Transverse colon (tissue), 4 donors: ENCODE measurements around the gene NFIC. TPM values are rescaled to one million over a fixed set of nuclear protein-coding genes. Genes with fewer than 3 reads are reported as not detected.

Experiments used
- DNase-seq: peaks from one replicate; pipeline ENCODE4 v3.0.0-alpha.2; 2019
- H3K27ac ChIP-seq, 4 donors: fragments of 200-600 bp; sonication (generic); 2 replicates each; pipeline ENCODE4 v1.5.1; 2016 to 2018; ENCODE audit warnings: inconsistent platforms in 4 of 4
- H3K27me3 ChIP-seq: fragments of 200-600 bp; sonication (generic); 2 replicates; pipeline ENCODE4 v1.5.1; 2017; ENCODE audit warnings: inconsistent platforms
- H3K36me3 ChIP-seq, 4 donors: fragments of 200-600 bp; sonication (generic); 2 replicates each; pipeline ENCODE4 v1.5.1; 2017 to 2019; ENCODE audit warnings: inconsistent platforms in 4 of 4
- H3K4me1 ChIP-seq, 4 donors: fragments of 200-600 bp; sonication (generic); 2 replicates each; pipeline ENCODE4 v1.5.1; 2017 to 2020; ENCODE audit warnings: inconsistent platforms in 4 of 4
- H3K4me3 ChIP-seq, 4 donors: fragments of 200-600 bp; sonication (generic); 1 replicate in 1 of 4; 2 replicates in 3 of 4; pipeline versions ENCODE4 v1.5.1 to v1.6.1; 2017 to 2019; ENCODE audit warnings: inconsistent platforms in 4 of 4
- H3K9me3 ChIP-seq, 2 donors: fragments of 200-600 bp; sonication (generic); 2 replicates each; pipeline ENCODE4 v1.5.1; 2017 to 2019; ENCODE audit warnings: inconsistent platforms in 2 of 2
- EP300 ChIP-seq: sonication (generic); formaldehyde crosslinking; IDR thresholded peaks from one replicate; pipeline ENCODE4 v1.6.1; 2017; ENCODE audit warnings: antibody characterized with exemption, low read depth
- POLR2A ChIP-seq: fragments of 450-650 bp; IDR thresholded peaks from one replicate; pipeline ENCODE4 v1.6.1; 2016; ENCODE audit warnings: antibody characterized with exemption, mild to moderate bottlenecking, moderate library complexity
- POLR2AphosphoS5 ChIP-seq, 3 donors: sonication (generic); formaldehyde crosslinking; IDR thresholded peaks; one replicate each; pipeline ENCODE4 v1.6.1; 2016; ENCODE audit warnings: antibody characterized with exemption in 3 of 3
- WGBS, 2 donors: methylation state at CpG; one replicate each; pipeline ENCODE4 v1.1.5; 2018; ENCODE audit warnings: low coverage in 1 of 2; 5-methylcytosine and 5-hydroxymethylcytosine counted together
- in situ Hi-C, 4 donors: fragments of 200-750 bp; cut with MboI; loops; one replicate each; pipeline versions ENCODE4 v1.15.0 to v1.15.1; 2017; ENCODE audit warnings: low sequenced_read_pairs in 3 of 4, low pct_ligation_motif_present in 1 of 4, low pct_unique_long_range_greater_than_20kb in 1 of 4
- intact Hi-C: fragments of 100-400 bp; cut with DNase I; formaldehyde crosslinking; loops from one replicate; pipeline ENCODE4 v1.15.1; 2023; ENCODE audit warnings: low total_unique reads
- total RNA-seq, 4 donors: library from RNA; depleted of rRNA; stranded (reverse); fragments of >200 nt; gene quantifications; one replicate each; pipeline ENCODE4 v1.1.0, GENCODE V29; 2016
- TF ChIP-seq, protein P1 (sequence below), 5 experiments: fragments of 200-600 bp in 3 of 5; fragments of 450-650 bp in 2 of 5; sonication (generic) in 3 of 5; IDR thresholded peaks; 1 replicate in 2 of 5; 2 replicates in 3 of 5; pipeline ENCODE4 v1.5.1; 2016 to 2017; ENCODE audit warnings: antibody characterized with exemption in 5 of 5, inconsistent platforms in 3 of 5, mild to moderate bottlenecking in 2 of 5, moderate library complexity in 1 of 5

The NFIC gene
- total RNA-seq, 4 donors from 2014 or later = 39.9 to 145 (median 68.1) TPM

DNA sequence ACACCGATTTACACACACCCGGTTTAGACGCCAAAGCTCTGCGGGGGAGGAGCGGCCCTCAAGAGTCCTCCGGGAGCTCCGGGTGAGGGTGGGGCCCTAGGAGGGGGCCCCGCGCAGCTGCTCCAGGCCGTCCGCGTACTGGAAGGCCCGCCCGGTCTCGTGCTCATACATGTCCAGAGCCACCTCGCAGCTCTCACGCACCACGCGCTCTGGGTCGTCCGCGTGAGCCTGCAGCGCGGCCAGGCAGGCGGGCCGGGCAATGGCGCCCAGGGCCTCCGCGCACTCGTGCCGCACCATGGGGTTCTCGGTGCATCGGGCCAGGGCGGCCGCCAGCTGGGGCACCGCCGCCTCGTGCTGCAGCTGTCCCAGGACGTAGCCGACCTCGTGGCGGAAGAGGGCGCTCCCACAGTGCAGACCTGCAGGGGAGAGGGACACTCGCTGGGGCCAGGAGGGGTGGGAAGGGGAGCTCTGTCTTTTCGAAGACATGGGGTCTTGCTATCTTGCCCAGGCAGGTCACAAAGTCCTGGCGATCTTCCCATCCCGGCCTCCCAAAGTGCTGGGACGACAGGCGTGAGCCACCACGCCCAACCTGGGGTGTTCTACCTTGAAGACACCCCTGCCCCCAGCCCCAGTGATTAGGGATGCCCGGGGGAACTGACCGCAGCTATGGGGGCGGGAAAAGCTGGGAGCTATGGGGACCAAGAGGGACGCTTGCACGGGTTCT, 125.2 kb downstream of the NFIC start:
- H3K9me3 ChIP-seq = no peaks in the 10 kb centered on the region
- intact Hi-C loops (no loop called here), in situ Hi-C loops (no loop called here)
- no peaks in the 10 kb centered on the region for H3K4me1 ChIP-seq
- WGBS, 2 donors = 96% methylated on average over 28 of the region's 55 CpGs; no CpG with 5 or more reads in 1 of the 2 donors
- H3K4me3 ChIP-seq = no peak overlapping the region
- H3K27ac ChIP-seq = no peak overlapping the region
- H3K27me3 ChIP-seq = no peaks in the 10 kb centered on the region
- peaks cover 0 to 21% (median 7%) of the 10 kb centered on the region in 4 donors for H3K36me3 ChIP-seq
- TF ChIP-seq POLR2AphosphoS5 (IDR thresholded peaks at IDR 0.05) = no peak
- no peak for TF ChIP-seq EP300
- TF ChIP-seq, protein P1, sequence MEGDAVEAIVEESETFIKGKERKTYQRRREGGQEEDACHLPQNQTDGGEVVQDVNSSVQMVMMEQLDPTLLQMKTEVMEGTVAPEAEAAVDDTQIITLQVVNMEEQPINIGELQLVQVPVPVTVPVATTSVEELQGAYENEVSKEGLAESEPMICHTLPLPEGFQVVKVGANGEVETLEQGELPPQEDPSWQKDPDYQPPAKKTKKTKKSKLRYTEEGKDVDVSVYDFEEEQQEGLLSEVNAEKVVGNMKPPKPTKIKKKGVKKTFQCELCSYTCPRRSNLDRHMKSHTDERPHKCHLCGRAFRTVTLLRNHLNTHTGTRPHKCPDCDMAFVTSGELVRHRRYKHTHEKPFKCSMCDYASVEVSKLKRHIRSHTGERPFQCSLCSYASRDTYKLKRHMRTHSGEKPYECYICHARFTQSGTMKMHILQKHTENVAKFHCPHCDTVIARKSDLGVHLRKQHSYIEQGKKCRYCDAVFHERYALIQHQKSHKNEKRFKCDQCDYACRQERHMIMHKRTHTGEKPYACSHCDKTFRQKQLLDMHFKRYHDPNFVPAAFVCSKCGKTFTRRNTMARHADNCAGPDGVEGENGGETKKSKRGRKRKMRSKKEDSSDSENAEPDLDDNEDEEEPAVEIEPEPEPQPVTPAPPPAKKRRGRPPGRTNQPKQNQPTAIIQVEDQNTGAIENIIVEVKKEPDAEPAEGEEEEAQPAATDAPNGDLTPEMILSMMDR (IDR thresholded peaks at IDR 0.05) = no peak
- TF ChIP-seq POLR2A = no peak
- no peak for DNase-seq

DNA sequence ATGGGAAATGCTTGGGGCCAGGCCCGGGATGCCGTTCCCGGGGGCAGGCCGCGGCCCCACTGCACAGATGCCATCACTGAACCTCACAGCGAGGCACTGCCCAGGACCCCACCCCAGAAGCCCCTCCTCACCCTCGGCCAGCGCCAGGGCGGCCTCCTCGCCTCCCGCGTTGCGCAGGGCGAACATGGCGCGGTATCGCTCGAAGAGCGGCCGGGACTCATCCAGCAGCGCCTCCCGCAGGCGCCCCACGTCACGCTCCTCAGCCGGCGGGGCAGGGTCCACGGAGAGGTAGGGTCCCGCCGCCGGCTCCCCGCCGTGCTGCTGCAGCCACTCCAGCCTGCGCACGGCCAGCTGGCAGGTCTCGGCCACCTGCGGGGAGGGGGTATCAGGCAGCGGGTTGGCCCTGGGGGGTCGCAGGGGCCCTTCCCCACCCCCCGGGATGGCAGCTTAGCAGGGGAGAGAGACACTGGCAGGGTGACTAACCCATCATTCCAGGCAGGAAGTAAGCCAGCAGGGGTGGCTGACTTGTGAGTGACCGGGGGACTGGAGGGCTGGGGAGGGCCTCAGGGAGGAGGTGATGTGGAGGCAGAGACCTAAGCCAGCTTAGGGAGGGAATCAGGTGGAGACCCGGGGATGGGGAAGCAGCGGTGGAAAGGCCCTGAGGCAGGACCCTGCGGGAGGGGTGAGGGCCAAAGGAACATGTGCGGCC, 125.9 kb downstream of the NFIC start:
- intact Hi-C loops (no loop called here), in situ Hi-C loops (no loop called here)
- no peaks in the 10 kb centered on the region for H3K4me1 ChIP-seq
- no peak overlapping the region for H3K4me3 ChIP-seq
- peaks cover 0 to 21% (median 7%) of the 10 kb centered on the region in 4 donors for H3K36me3 ChIP-seq
- H3K9me3 ChIP-seq = no peaks in the 10 kb centered on the region
- no peak for DNase-seq
- H3K27me3 ChIP-seq = no peaks in the 10 kb centered on the region
- TF ChIP-seq POLR2A = no peak
- TF ChIP-seq, protein P1 (IDR thresholded peaks at IDR 0.05) = no peak
- no peak for TF ChIP-seq POLR2AphosphoS5 (IDR thresholded peaks at IDR 0.05)
- TF ChIP-seq EP300 = no peak
- 96% methylated on average over 34 of the region's 45 CpGs; no CpG with 5 or more reads in 1 of the 2 donors for WGBS, 2 donors
- H3K27ac ChIP-seq = no peak overlapping the region

DNA sequence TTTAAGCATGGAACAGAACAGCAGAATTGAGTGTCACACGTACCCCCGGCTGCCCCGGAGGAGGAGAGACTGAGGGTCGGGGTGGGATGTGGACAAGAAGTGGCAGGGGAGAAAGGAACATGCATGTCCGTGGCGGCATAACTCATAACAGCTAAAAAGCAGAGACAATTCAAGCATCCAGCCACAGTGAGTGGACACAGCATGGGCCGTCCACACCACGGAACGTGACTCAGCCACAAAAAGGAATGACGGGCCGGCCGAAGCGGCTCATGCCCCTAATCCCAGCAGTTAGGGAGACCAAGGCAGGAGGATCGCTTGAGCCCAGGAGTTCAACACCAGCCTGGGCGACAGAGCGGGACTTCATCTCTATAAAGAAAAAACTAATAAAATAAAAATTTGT, 126.5 kb downstream of the NFIC start:
- H3K27ac ChIP-seq = no peak overlapping the region
- DNase-seq = no peak
- H3K9me3 ChIP-seq = no peaks in the 10 kb centered on the region
- H3K4me3 ChIP-seq = no peak overlapping the region
- H3K36me3 ChIP-seq = peaks cover 0 to 21% (median 7%) of the 10 kb centered on the region in 4 donors
- no peaks in the 10 kb centered on the region for H3K4me1 ChIP-seq
- intact Hi-C loops (no loop called here), in situ Hi-C loops (no loop called here)
- no peaks in the 10 kb centered on the region for H3K27me3 ChIP-seq
- 94% methylated on average over 13 to 16 of the region's 16 CpGs for WGBS, 2 donors
- TF ChIP-seq, protein P1 (IDR thresholded peaks at IDR 0.05) = no peak
- TF ChIP-seq POLR2AphosphoS5 (IDR thresholded peaks at IDR 0.05) (no peak), POLR2A (no peak), EP300 (no peak)

GRCh38 chr19:3493651-3494050, 127.3 kb downstream of the NFIC start:
- WGBS, 2 donors = 94% methylated on average over 3 to 14 of the region's 14 CpGs
- no peaks in the 10 kb centered on the region for H3K9me3 ChIP-seq
- no peak overlapping the region for H3K27ac ChIP-seq
- peaks cover 0 to 21% (median 7%) of the 10 kb centered on the region in 4 donors for H3K36me3 ChIP-seq
- in situ Hi-C loops (no loop called here), intact Hi-C loops (no loop called here)
- no peak for DNase-seq
- TF ChIP-seq, protein P1 (IDR thresholded peaks at IDR 0.05) = no peak
- no peak for TF ChIP-seq POLR2AphosphoS5 (IDR thresholded peaks at IDR 0.05)
- TF ChIP-seq EP300 = no peak
- no peak for TF ChIP-seq POLR2A
- H3K4me3 ChIP-seq = no peak overlapping the region
- no peaks in the 10 kb centered on the region for H3K27me3 ChIP-seq
- H3K4me1 ChIP-seq = peaks cover 0 to 2% (median 0%) of the 10 kb centered on the region in 4 donors
